GM12891 (cell line): ENCODE results near the gene MSRB2.
A peak's percentile ranks its signal among the peaks of the same experiment; 100 is the strongest.

Experiments
- DNase-seq: peaks from one replicate; pipeline ENCODE4 v3.0.0; 2011; ENCODE audit warnings: low spot score; ENCODE audit not compliant: insufficient read length
- FAIRE-seq: peaks from 2 replicates; lab custom pipeline; 2011; peaks lifted over from hg19 to GRCh38; lab: Jason Lieb, UNC
- PAX5 ChIP-seq: IDR thresholded peaks from 2 replicates; pipeline ENCODE4 v1.6.1; 2011; ENCODE audit warnings: low read length, moderate library complexity, mild to moderate bottlenecking; ENCODE audit not compliant: insufficient read depth, severe bottlenecking
- POLR2A ChIP-seq: IDR thresholded peaks from 2 replicates; pipeline ENCODE4 v1.6.1; 2011; ENCODE audit warnings: low read depth, low read length, control low read depth
- POLR2AphosphoS5 ChIP-seq: IDR thresholded peaks from 2 replicates; pipeline ENCODE4 v1.6.1; 2011; ENCODE audit warnings: low read depth, low read length, control low read depth
- POU2F2 ChIP-seq: IDR thresholded peaks from 2 replicates; pipeline ENCODE4 v1.6.1; 2011; ENCODE audit warnings: low read depth, mild to moderate bottlenecking, control low read depth, low read length, moderate library complexity
- SPI1 ChIP-seq: IDR thresholded peaks from 2 replicates; pipeline ENCODE4 v1.6.1; 2011; ENCODE audit warnings: low read depth, low read length, control low read depth
- TAF1 ChIP-seq: IDR thresholded peaks from 2 replicates; pipeline ENCODE4 v1.6.1; 2011; ENCODE audit warnings: low read depth, low read length, control low read depth

MSRB2 gene

GRCh38 chr10:23111517-23112286, 16.3 kb downstream of the MSRB2 start:
- DNase-seq (no peak), FAIRE-seq (no peak)
- TF ChIP-seq TAF1 (no peak), SPI1 (peak; percentile 8; the same call in 1 of the 2 replicates)

- DNase-seq (no peak), FAIRE-seq (no peak)
- TF ChIP-seq POLR2A (no peak), POU2F2 (no peak), SPI1 (no peak), POLR2AphosphoS5 (no peak), PAX5 (no peak), TAF1 (no peak)
Observed at GRCh38 chr10:23114228-23114850, 19.0 kb downstream of the MSRB2 start.

DNA sequence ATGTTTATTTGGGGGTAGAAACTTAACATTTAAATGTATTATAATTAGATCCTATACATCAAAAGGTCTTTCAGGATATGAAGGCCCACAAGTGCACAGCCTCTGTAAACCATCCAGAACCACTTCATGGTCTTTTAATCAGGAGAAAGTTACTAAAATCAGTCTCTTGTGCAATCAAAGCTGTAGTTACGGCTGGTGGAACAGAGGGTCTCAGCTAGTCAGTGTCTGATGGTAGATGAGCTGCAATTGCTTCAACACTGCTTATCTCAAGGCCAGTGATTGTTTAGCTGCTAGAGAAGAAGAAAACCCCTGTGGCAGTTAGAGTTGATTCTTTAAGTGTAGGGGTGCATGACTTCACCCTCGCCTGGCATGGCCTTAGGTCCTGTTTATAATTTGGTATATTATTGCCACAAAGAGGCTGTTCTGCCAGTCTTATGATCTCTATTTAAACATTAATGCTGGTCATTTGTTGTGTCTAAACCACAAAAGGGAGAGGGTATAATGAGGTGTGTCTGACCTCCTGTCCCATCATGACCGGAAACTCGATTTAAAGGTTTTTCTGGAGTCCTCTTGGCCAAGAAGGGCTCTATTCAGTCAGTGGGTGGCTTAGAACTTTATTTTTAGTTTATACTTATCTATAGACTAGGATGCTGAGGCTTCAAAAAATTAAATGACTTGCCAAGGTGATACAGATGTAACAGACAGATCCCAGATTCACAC, 21.3 kb downstream of the MSRB2 start:
- no peak for FAIRE-seq
- no peak for DNase-seq
- no peak for TF ChIP-seq PAX5
- no peak for TF ChIP-seq SPI1
- no peak for TF ChIP-seq TAF1
- no peak for TF ChIP-seq POLR2AphosphoS5
- TF ChIP-seq POU2F2: no peak
- no peak for TF ChIP-seq POLR2A

DNA sequence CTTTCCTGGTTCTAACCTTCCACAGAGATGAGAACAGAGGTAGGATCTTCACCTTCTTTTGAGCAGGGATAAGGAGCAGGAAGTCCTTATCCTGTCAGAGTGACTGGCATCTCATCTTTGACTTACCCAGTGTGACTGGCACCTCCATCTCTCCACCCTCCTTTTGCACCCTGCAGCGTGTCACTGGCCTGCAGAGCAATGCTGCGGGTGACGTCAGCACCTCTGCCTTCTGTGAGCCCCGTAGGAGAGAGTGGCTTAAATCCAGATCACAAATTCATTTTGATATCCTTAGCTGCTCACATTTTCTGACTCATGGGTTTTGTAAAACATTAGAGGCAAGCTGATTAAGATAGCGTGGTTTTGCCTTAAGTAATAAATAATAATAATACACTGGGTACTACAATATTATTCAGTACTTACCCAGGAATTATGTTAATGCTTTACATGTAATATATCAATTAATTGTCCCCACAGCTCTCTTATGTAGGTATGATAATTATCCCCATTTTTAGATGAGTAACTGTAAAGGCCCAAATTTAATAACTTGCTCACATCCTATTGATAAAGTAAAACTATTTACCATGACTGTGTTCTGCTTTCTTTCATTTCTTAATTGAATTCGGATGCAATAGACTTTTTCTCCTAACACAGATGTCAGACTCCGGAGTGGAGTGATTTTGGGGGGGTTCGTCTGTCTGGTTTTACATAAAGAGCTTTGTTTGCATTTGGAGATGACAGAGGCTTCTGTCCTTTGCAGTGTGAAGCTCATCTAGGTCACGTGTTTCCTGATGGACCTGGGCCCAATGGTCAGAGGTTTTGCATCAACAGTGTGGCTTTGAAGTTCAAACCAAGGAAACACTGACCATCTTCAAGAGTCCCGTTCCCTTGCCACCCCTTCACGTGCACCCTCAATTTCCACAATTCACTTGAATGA, 24.9 kb downstream of the MSRB2 start:
- no peak for FAIRE-seq
- no peak for TF ChIP-seq POLR2A
- TF ChIP-seq PAX5: no peak
- no peak for TF ChIP-seq TAF1
- TF ChIP-seq POLR2AphosphoS5: no peak
- TF ChIP-seq SPI1: no peak
- no peak for TF ChIP-seq POU2F2
- DNase-seq: no peak

GRCh38 chr10:23121135-23121534, 25.8 kb downstream of the MSRB2 start:
- DNase-seq (no peak), FAIRE-seq (no peak)
- TF ChIP-seq TAF1: no peak
- no peak for TF ChIP-seq SPI1
- TF ChIP-seq POLR2AphosphoS5: no peak
- no peak for TF ChIP-seq PAX5
- no peak for TF ChIP-seq POLR2A
- no peak for TF ChIP-seq POU2F2

- FAIRE-seq: no peak
- DNase-seq: no peak
- TF ChIP-seq PAX5 (no peak), POU2F2 (no peak), TAF1 (no peak), SPI1 (no peak), POLR2A (no peak), POLR2AphosphoS5 (no peak)
Observed at GRCh38 chr10:23136462-23136861, 41.1 kb downstream of the MSRB2 start.

DNA sequence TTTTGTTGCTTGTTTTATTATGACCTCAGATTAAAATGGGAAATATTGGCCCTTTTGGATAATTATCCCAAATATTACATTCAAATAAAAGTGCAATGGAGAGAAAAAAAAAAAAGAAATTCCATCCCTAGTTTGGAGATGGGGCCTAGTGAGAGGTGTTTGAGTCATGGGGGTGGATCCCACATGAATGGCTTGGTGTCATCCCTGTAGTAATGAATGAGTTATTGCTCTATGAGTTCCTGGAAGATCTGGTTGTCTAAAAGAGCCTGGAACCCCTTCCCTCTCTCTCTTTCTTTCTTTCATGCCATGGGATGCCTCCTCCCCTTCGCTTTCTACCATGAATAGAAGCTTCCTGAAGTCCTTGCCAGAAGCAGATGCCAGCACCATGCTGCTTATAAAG, 44.3 kb downstream of the MSRB2 start:
- FAIRE-seq (no peak), DNase-seq (no peak)
- TF ChIP-seq SPI1 (no peak), PAX5 (no peak), POLR2AphosphoS5 (no peak), TAF1 (no peak), POLR2A (no peak), POU2F2 (no peak)

GRCh38 chr10:23141995-23142394, 46.6 kb downstream of the MSRB2 start:
- DNase-seq: no peak
- FAIRE-seq: no peak

GRCh38 chr10:23146258-23146657, 50.9 kb downstream of the MSRB2 start:
- TF ChIP-seq POLR2A (no peak), POU2F2 (no peak), PAX5 (no peak), SPI1 (no peak), POLR2AphosphoS5 (no peak), TAF1 (no peak)
- no peak for FAIRE-seq
- DNase-seq: no peak

More at GRCh38 chr10:23141995-23142394, 46.6 kb downstream of the MSRB2 start:
- TF ChIP-seq SPI1 (no peak), POU2F2 (no peak), TAF1 (no peak), POLR2AphosphoS5 (no peak), POLR2A (no peak), PAX5 (no peak)
